AG09309 (cell line): ENCODE data around the gene KCNQ4.
A peak's percentile ranks its signal among the peaks of the same experiment; 100 is the strongest.

ENCODE experiments used
- DNase-seq: peaks from one replicate; pipeline ENCODE4 v3.0.0-alpha.2; 2010; ENCODE audit warnings: low read depth
- H3K4me3 ChIP-seq: 2 replicates; pipeline ENCODE4 v1.5.1; 2011; ENCODE audit warnings: mild to moderate bottlenecking, low read depth, low read length, moderate library complexity; ENCODE audit not compliant: control insufficient read depth
- TF ChIP-seq, protein P1 (sequence below): IDR thresholded peaks from 2 replicates; pipeline ENCODE4 v1.5.1; 2011; ENCODE audit warnings: mild to moderate bottlenecking, low read depth, low read length, inconsistent platforms; ENCODE audit not compliant: insufficient read depth, control insufficient read depth; ENCODE audit errors: missing control alignments

KCNQ4 gene

DNA sequence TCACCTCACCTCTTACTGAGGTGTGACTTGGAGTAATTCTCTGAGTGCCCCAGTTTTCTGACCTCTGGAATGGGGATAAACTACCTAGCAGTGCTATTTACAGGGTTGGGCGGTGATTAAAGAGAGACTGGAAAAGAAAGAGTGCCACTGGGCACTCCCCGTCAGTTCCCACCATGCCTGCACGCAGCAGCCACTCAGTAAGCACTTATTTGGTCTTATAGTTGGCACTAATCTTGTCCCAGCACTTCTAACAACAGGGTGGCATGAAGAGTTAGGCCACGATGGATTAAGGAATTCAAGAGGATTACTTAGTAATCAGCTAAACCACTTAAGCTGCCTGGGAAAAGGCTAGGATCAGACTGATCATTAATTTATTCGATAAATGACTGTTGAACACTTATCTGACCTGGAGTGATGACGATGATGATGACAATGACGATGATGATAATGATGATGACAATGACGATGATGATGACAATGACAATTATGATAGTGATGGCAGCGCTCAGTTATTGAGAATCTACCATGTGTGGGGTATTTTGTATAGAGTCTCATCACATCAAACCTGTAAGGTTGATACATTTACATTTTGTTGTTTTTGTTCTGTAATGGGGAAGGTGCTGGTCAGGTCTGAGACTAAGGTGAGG lies 73.2 kb downstream of the KCNQ4 start:
- DNase-seq, result no peak
- no peak overlapping the region for H3K4me3 ChIP-seq
- TF ChIP-seq, protein P1, sequence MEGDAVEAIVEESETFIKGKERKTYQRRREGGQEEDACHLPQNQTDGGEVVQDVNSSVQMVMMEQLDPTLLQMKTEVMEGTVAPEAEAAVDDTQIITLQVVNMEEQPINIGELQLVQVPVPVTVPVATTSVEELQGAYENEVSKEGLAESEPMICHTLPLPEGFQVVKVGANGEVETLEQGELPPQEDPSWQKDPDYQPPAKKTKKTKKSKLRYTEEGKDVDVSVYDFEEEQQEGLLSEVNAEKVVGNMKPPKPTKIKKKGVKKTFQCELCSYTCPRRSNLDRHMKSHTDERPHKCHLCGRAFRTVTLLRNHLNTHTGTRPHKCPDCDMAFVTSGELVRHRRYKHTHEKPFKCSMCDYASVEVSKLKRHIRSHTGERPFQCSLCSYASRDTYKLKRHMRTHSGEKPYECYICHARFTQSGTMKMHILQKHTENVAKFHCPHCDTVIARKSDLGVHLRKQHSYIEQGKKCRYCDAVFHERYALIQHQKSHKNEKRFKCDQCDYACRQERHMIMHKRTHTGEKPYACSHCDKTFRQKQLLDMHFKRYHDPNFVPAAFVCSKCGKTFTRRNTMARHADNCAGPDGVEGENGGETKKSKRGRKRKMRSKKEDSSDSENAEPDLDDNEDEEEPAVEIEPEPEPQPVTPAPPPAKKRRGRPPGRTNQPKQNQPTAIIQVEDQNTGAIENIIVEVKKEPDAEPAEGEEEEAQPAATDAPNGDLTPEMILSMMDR, result no peak

DNA sequence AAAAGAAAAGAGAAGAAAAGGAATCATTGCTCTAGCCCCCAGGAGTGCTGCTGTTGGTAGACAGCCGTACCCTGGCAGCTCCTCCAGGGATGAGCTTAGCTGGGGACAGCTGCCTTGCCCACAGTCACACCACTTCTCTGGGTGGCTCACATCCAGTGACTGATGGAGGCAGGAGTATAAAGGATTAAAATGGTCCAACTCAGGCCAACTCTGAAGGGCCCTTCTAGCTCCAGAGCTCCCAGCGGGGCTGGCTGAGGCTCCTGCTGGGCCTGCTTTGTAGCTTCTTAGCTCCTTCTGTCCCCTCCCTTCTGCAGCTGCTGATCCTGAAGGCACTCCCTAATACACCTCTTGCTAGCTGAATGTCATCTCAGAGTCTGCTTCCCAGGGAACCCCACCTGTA lies 74.2 kb downstream of the KCNQ4 start:
- DNase-seq, result no peak
- TF ChIP-seq, protein P1, result no peak
- no peak overlapping the region for H3K4me3 ChIP-seq

GRCh38 chr1:40858856-40859416 lies 75.3 kb downstream of the KCNQ4 start:
- no peak overlapping the region for H3K4me3 ChIP-seq
- no peak for DNase-seq
- TF ChIP-seq, protein P1, result no peak

GRCh38 chr1:40860706-40861223 lies 77.2 kb downstream of the KCNQ4 start:
- TF ChIP-seq, protein P1, result no peak
- H3K4me3 ChIP-seq, result no peak overlapping the region
- DNase-seq, result no peak

GRCh38 chr1:40861224-40862003 lies 77.8 kb downstream of the KCNQ4 start:
- TF ChIP-seq, protein P1, result no peak
- no peak for DNase-seq
- peak overlapping the region; percentile 42; the same call in 1 of the 2 replicates for H3K4me3 ChIP-seq

GRCh38 chr1:40862008-40862863 lies 78.6 kb downstream of the KCNQ4 start, which contains the start of gene CITED4:
Gene CITED4, minus strand, starts transcription at chr1:40862363. Its CDS starts 236 bp downstream, at chr1:40862127.
- TF ChIP-seq, protein P1, result no peak
- peak within 1 kb of the TSS; percentile 42 for H3K4me3 ChIP-seq
- peak; percentile 35 for DNase-seq
